Measurements from ENCODE around the gene CCND3. TPM values are rescaled to one million over a fixed set of nuclear protein-coding genes. Genes with fewer than 3 reads are reported as not detected.

Gene CCND3
- total and polyA plus RNA-seq, 2 experiments from 2014 or later, result 47.8 to 70.7 TPM

DNA sequence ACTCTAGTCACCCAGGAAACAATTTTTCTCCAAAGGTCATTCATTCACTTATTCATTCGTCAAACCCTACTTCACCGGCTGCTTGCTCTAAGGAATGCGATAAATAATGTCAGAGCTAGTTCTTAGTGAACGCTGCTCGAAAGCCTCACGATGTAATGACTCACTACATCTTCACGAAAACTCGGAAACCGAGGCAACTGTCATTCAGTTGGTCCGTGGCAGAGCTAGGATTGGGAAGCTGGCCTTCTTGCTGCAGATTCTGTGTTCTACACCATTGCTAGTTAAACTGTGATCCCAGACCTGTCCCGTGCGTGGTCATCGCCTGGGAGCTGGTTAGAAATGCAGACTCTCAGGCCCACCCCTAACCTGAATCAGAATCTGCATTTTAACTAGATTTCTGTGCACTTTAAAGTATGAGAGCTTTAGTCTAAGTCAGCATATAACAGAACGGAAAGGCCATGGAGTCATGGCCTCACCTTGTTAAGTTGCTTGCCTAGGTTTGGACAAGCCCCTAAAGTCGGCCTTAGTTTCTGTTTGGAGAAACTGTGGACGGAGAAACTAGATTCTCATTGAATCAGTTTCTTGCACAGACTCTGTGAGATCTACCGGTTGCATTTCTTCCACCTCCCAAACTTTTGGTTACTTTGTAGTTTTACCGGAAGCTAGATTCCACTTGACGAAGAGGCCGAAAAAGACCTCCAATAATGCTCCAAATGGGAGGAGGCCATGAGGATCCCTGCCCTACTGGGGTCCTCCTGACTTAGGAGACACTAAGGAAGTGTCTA lies 651 bp upstream of the CCND3 start:
- 24 to 25% methylated on average over 20 of the region's 20 CpGs for WGBS, 2 experiments (ENCODE audit: low coverage in 1 of 2, low lambda C conversion rate in 2 of 2, missing lambda C conversion rate in 2 of 2)
- Histone ChIP-seq H3F3A (ENCODE audit: insufficient read depth) (peaks cover 30% of the 10 kb centered on the region), H3K4me2 (ENCODE audit: unreplicated experiment) (peak overlapping the region; percentile 83), H3K4me1 (ENCODE audit: insufficient read depth) (peaks cover 32% of the 10 kb centered on the region), H3K9me2 (ENCODE audit: insufficient read depth) (no peaks in the 10 kb centered on the region), H3K9ac (peak overlapping the region; percentile 78), H3K36me3 (ENCODE audit: low read depth) (no peaks in the 10 kb centered on the region), H3K4me3 (peak overlapping the region; percentile 99), H3K27ac (peak overlapping the region; percentile 77), H4K20me1 (ENCODE audit: insufficient read depth) (no peaks in the 10 kb centered on the region), H2AFZ (peak overlapping the region; percentile 88), H3K27me3 (replicated peaks; ENCODE audit: insufficient read depth) (no peaks in the 10 kb centered on the region), H3K79me2 (ENCODE audit: insufficient read depth) (peaks cover 42% of the 10 kb centered on the region), H3K9me3 (ENCODE audit: low read depth) (no peaks in the 10 kb centered on the region)
- TF ChIP-seq EZH2 (IDR thresholded peaks at IDR 0.05; ENCODE audit: insufficient read depth, poor library complexity, severe bottlenecking), result no peak
- TF ChIP-seq EZH2phosphoT487 (IDR thresholded peaks at IDR 0.05; ENCODE audit: insufficient read depth, low read depth), result no peak
- in situ Hi-C loops (cut with MboI), result no loop called here
- DNase-seq, result peak; percentile 91

- Histone ChIP-seq H3K27me3 (replicated peaks; ENCODE audit: insufficient read depth) (no peaks in the 10 kb centered on the region), H3K4me3 (peak overlapping the region; percentile 99), H3K4me2 (ENCODE audit: unreplicated experiment) (peak overlapping the region; percentile 80), H3K27ac (peak overlapping the region; percentile 61), H3K9ac (peak overlapping the region; percentile 78), H3K9me2 (ENCODE audit: insufficient read depth) (no peaks in the 10 kb centered on the region), H2AFZ (peak overlapping the region; percentile 84), H3F3A (ENCODE audit: insufficient read depth) (peaks cover 41% of the 10 kb centered on the region), H3K4me1 (ENCODE audit: insufficient read depth) (peaks cover 41% of the 10 kb centered on the region), H4K20me1 (ENCODE audit: insufficient read depth) (no peaks in the 10 kb centered on the region), H3K36me3 (ENCODE audit: low read depth) (0 out of 2 replicates have a peak, but pooled peaks cover under 1% of the 10 kb centered on the region), H3K79me2 (ENCODE audit: insufficient read depth) (peaks cover 48% of the 10 kb centered on the region), H3K9me3 (ENCODE audit: low read depth) (no peaks in the 10 kb centered on the region)
- peak; percentile 74 for DNase-seq
- in situ Hi-C loops (cut with MboI), result no loop called here
- TF ChIP-seq EZH2 (IDR thresholded peaks at IDR 0.05; ENCODE audit: insufficient read depth, poor library complexity, severe bottlenecking) (no peak), EZH2phosphoT487 (IDR thresholded peaks at IDR 0.05; ENCODE audit: insufficient read depth, low read depth) (no peak)
- 2% methylated on average over 31 to 38 of the region's 38 CpGs for WGBS, 2 experiments (ENCODE audit: low coverage in 1 of 2, low lambda C conversion rate in 2 of 2, missing lambda C conversion rate in 2 of 2)
Observed at GRCh38 chr6:41940759-41941279, 789 bp downstream of the CCND3 start.

GRCh38 chr6:41939848-41940758 lies 1.5 kb downstream of the CCND3 start:
- H3K4me3 ChIP-seq, result peak overlapping the region; percentile 99
- peak overlapping the region; percentile 61 for H3K27ac ChIP-seq
- TF ChIP-seq EZH2 (IDR thresholded peaks at IDR 0.05; ENCODE audit: insufficient read depth, poor library complexity, severe bottlenecking) (no peak), EZH2phosphoT487 (IDR thresholded peaks at IDR 0.05; ENCODE audit: insufficient read depth, low read depth) (no peak)
- H3K79me2 ChIP-seq (ENCODE audit: insufficient read depth), result peaks cover 49% of the 10 kb centered on the region
- no peaks in the 10 kb centered on the region for H3K9me3 ChIP-seq (ENCODE audit: low read depth)
- WGBS, 2 experiments (ENCODE audit: low coverage in 1 of 2, low lambda C conversion rate in 2 of 2, missing lambda C conversion rate in 2 of 2), result 22 to 32% methylated on average over 22 to 27 of the region's 27 CpGs
- in situ Hi-C loops (cut with MboI), result loop anchor here (5.0 kb wide), 1 partner anchor 93 kb away; no protein-coding TSS in a partner anchor
- H3F3A ChIP-seq (ENCODE audit: insufficient read depth), result peaks cover 48% of the 10 kb centered on the region
- H4K20me1 ChIP-seq (ENCODE audit: insufficient read depth), result no peaks in the 10 kb centered on the region
- H2AFZ ChIP-seq, result peak overlapping the region; percentile 84
- H3K36me3 ChIP-seq (ENCODE audit: low read depth), result peaks cover 7% of the 10 kb centered on the region; the same call in 1 of the 2 replicates
- no peaks in the 10 kb centered on the region for H3K9me2 ChIP-seq (ENCODE audit: insufficient read depth)
- peak; percentile 56 for DNase-seq
- peak overlapping the region; percentile 78 for H3K9ac ChIP-seq
- peak overlapping the region; percentile 80 for H3K4me2 ChIP-seq (ENCODE audit: unreplicated experiment)
- H3K27me3 ChIP-seq (replicated peaks; ENCODE audit: insufficient read depth), result no peaks in the 10 kb centered on the region
- H3K4me1 ChIP-seq (ENCODE audit: insufficient read depth), result peaks cover 44% of the 10 kb centered on the region

All from GM23248 (cell line).